Coronary artery (tissue), 2 donors: ENCODE results near the gene MRPS10.

ENCODE experiments used
- DNase-seq: peaks from one replicate; pipeline ENCODE4 v3.0.0-alpha.2; 2017; ENCODE audit warnings: low spot score
- H3K27ac ChIP-seq, 2 donors: fragments of 200-600 bp; sonication (generic); one replicate each; pipeline ENCODE4 v1.5.1; 2016 to 2019
- H3K4me3 ChIP-seq: fragments of 200-600 bp; sonication (generic); 2 replicates; pipeline ENCODE4 v1.5.1; 2016; ENCODE audit warnings: mild to moderate bottlenecking, moderate library complexity
- CTCF ChIP-seq: fragments of 200-600 bp; sonication (generic); IDR thresholded peaks from one replicate; pipeline ENCODE4 v1.5.1; 2019; ENCODE audit warnings: antibody characterized with exemption

The MRPS10 gene

GRCh38 chr6:42166444-42167141 lies 51.1 kb downstream of the MRPS10 start:
- Histone ChIP-seq H3K27ac (no peak overlapping the region), H3K4me3 (no peak overlapping the region)
- DNase-seq = no peak
- peak; percentile 89 for TF ChIP-seq CTCF

GRCh38 chr6:42165016-42165415 lies 52.6 kb downstream of the MRPS10 start:
- no peak for DNase-seq
- H3K27ac ChIP-seq = no peak overlapping the region
- TF ChIP-seq CTCF = no peak

GRCh38 chr6:42163981-42164380 lies 53.7 kb downstream of the MRPS10 start:
- Histone ChIP-seq H3K27ac (no peak overlapping the region), H3K4me3 (no peak overlapping the region)
- no peak for DNase-seq
- TF ChIP-seq CTCF = no peak

More at GRCh38 chr6:42165016-42165415, 52.6 kb downstream of the MRPS10 start:
- no peak overlapping the region for H3K4me3 ChIP-seq

GRCh38 chr6:42162812-42163211 lies 54.8 kb downstream of the MRPS10 start:
- no peak overlapping the region for H3K27ac ChIP-seq
- H3K4me3 ChIP-seq = no peak overlapping the region
- DNase-seq = no peak
- no peak for TF ChIP-seq CTCF

GRCh38 chr6:42162384-42162783 lies 55.3 kb downstream of the MRPS10 start:
- H3K4me3 ChIP-seq = no peak overlapping the region
- no peak for TF ChIP-seq CTCF
- DNase-seq = no peak
- H3K27ac ChIP-seq = no peak overlapping the region

- H3K4me3 ChIP-seq = no peak overlapping the region
- no peak for TF ChIP-seq CTCF
- H3K27ac ChIP-seq = no peak overlapping the region
- DNase-seq = no peak
These were observed 58.1 kb downstream of the MRPS10 start for GRCh38 chr6:42159431-42160024.

GRCh38 chr6:42158631-42159030 lies 59.0 kb downstream of the MRPS10 start:
- no peak for TF ChIP-seq CTCF
- Histone ChIP-seq H3K27ac (no peak overlapping the region), H3K4me3 (no peak overlapping the region)
- no peak for DNase-seq
